HTR-8/SVneo (cell line): ENCODE data around the gene TGFA.

Experiments used
- DNase-seq: peaks from one replicate; pipeline ENCODE4 v3.0.0; 2011; ENCODE audit warnings: low spot score, mixed read lengths; ENCODE audit not compliant: insufficient read length
- FAIRE-seq: peaks from 2 replicates; lab custom pipeline; 2011; peaks lifted over from hg19 to GRCh38; lab: Jason Lieb, UNC

Gene TGFA

GRCh38 chr2:70553584-70554337 is at the start of gene TGFA:
TSS of gene TGFA (minus strand) at chr2:70553826. CDS start at chr2:70553767, 59 bp downstream.
- FAIRE-seq (peak; percentile 40), DNase-seq (peak; percentile 75)

- FAIRE-seq (no peak), DNase-seq (no peak)
These were observed 49.4 kb upstream of the TGFA start for GRCh38 chr2:70603066-70603465.

- no peak for DNase-seq
- FAIRE-seq: no peak
These were observed 44.6 kb upstream of the TGFA start for GRCh38 chr2:70598197-70598596.

DNA sequence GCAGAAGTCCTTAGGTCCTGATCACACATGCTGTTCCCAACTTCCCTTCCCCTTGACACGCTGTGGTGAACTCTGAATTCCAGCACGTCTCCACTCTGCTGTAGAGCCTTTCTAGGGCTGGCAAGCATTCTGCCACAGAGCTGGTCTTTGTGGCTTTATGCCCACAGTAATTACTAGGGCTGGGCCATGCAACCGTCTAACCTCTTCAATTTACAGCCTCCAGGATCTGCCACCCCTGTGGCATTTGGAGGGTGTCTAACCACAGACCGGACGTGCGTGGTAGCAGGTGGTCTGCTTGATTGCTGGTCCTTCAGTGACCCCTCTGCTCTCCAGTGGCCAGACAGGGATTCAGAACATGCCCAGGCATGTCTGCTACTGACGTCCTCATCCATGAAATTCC is 43.1 kb upstream of the TGFA start:
- FAIRE-seq (peak; percentile 80), DNase-seq (peak; percentile 72)

DNA sequence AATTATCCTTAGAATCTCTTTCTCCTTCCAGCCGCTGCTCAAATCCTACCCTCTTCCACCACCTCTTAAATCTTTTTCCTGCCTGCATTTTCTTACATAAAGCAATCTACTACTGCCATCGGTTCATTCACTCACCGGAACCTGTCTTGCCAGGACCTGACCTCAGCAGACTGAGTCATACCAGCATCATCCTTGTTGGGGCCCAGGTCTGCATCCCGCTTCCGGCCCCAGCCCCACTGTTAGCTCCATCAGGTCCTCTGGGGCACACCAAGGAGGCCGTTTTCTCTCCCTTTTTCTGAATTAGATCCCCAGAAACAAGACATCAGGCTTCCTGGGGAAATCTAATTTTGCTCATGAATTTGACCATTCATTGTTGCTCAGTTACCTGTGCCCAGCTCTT is 42.7 kb upstream of the TGFA start:
- peak; percentile 68 for DNase-seq
- FAIRE-seq: no peak

GRCh38 chr2:70583091-70583490 is 29.5 kb upstream of the TGFA start:
- FAIRE-seq: no peak

DNA sequence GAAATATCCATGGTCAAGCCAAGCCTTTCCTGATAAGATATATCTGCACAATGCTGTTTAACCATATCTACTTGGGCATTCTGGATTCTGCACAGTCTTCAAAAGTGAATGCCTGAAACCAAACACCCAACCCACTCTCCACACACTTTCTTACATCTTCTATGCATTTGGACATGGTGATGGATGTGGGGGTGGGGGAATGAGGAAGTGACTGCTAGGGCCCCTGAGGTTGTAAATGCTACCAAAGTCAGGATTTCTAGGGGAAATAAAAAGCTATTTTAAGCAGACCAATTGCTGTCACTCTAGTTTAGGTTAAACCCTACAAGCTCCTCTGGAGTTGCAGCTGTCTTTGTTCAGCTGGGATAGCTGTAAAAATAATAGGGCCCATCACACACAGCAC is 26.7 kb upstream of the TGFA start:
- no peak for DNase-seq
- FAIRE-seq: no peak

More at GRCh38 chr2:70583091-70583490, 29.5 kb upstream of the TGFA start:
- DNase-seq: no peak

- DNase-seq (no peak), FAIRE-seq (no peak)
These were observed 21.0 kb upstream of the TGFA start for GRCh38 chr2:70574618-70575017.

- no peak for DNase-seq
- no peak for FAIRE-seq
These were observed 20.5 kb upstream of the TGFA start for GRCh38 chr2:70574109-70574508.

DNA sequence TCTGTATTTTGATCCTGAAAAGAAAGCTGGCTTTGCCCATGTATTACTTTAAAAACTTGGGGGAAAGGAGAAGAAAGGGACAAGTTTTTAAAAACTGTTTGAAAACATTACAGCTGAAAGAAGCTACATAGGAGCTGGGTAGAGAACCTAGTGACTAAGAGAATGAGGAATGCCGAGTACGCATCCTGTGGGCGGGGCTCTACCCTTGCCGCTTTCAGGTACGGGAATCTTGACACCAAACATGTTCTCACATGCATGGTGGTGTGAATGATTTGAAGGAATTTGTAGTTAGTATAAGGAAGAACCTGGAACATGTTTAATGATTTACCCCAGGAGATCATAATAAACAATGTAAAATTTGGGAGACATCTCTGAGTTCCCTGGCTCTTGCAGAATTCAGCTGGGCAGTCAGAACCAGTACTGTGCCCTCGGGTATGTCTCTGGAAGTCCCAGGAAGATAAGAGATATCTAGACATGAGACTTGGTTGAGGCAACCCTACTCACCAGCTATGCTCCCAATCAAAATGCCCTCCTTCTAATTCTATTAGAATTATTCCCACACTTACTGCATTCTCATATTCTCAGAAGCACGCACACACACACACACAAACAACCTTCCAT is 16.5 kb upstream of the TGFA start:
- no peak for FAIRE-seq
- peak; percentile 69 for DNase-seq

DNA sequence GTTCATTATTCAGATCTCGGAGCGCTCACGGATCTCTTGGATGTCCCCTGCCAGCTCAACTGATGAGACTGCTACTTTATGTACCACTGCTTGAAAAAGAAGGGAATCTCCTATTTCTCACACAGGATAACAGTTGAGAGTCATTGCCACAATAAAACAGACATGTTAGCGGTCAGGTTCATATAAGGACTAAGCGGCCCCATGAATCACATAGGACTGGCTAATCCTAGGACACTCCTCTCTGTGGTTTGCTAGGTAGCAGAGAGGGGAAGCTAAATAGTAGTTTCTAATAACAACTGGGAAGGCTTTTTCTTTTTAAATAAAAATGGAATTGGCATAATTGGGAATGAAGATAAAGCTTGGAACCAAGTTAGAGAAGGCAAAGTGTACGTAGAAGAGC is 15.9 kb upstream of the TGFA start:
- DNase-seq (no peak), FAIRE-seq (no peak)

DNA sequence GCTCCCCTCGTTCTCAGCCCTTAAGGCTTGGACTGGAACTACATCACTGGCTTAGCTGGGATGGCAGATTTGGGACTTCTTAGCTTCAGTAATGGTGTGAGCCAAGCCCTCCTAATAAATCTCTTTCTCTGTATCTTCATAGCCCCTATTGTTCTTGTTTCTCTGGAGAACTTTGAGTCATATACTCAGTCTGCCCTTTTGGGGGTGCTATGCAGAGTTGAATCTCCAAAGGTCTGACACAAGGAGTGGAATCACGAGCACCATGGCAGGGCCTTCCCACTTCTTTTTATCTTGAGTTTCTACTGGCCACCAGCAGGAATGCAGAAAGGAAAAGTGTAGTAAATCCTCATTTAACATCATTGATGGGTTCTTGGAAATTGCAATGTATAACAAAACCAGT is 13.3 kb upstream of the TGFA start:
- DNase-seq (no peak), FAIRE-seq (no peak)

GRCh38 chr2:70566464-70566863 is 12.8 kb upstream of the TGFA start:
- no peak for DNase-seq
- no peak for FAIRE-seq

DNA sequence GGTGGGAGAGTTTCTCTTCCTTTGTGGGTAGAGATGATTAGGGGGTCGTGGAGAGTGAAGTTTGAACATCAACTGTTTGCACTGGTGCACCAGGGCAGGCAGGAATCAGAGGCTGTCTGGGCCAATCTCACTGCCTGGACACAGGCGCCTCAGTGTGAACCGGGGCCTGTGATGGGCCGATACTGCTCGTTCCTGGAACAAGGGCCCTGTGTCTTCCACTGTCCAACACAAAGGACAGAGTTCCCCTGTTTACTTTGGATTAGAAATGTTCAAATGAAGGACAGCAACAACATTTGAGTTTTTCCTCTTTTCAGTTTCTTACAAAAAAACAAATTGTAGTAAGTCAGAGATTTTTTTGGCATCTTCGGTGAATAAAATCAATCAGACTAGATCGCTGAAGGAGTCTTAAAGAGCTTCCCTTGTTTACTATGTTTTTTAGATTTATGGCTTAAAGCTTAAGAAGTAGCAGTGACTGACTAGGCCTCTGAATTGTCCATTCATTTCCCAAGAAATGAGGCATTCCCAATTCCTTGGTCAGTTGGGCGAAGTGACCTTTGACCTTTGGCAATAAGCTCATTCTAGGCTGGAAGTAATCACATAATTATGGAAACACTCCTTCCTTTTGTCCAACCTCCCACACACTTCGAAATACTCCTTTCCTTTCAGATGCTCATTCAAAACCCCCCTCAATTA is 11.6 kb upstream of the TGFA start:
- DNase-seq: no peak
- FAIRE-seq: peak; percentile 31

DNA sequence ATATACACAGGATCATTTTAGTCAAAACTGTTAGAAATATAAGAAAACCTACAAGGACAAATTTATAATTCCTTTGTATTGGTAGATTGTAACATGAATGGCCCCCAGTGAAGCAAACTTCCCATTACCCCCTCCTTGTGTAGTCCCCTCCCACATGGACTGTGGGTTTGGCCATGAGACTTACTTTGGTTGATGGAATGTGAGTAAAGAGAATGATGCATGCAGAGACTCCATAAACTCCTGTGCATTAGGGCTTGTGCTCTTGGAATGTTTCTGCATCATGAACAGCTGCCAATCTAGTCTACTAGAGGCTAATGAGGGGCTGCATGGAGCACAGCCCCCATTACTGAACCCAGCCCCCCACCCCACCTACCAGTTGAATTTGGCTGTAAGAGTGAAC is 8.3 kb upstream of the TGFA start:
- DNase-seq: no peak

GRCh38 chr2:70560442-70560841 is 6.8 kb upstream of the TGFA start:
- DNase-seq: no peak
- FAIRE-seq: no peak

More for the DNA sequence above, 8.3 kb upstream of the TGFA start:
- FAIRE-seq: peak; percentile 52

- FAIRE-seq: peak; percentile 36
- no peak for DNase-seq
These were observed 6.4 kb upstream of the TGFA start for GRCh38 chr2:70560040-70560439.

- no peak for DNase-seq
- no peak for FAIRE-seq
These were observed 4.7 kb upstream of the TGFA start for GRCh38 chr2:70558195-70558808.

- DNase-seq (no peak), FAIRE-seq (no peak)
These were observed 3.7 kb upstream of the TGFA start for GRCh38 chr2:70557171-70557838.

GRCh38 chr2:70556608-70557007 is 3.0 kb upstream of the TGFA start:
- DNase-seq (no peak), FAIRE-seq (no peak)
